Hepatocyte (in vitro differentiated cells): ENCODE results near the gene ATP8A1. TPM values are rescaled to one million over a fixed set of nuclear protein-coding genes. Genes with fewer than 3 reads are reported as not detected.

Experiments
- DNase-seq: peaks from one replicate; pipeline ENCODE4 v3.0.0-alpha.2; 2016; ENCODE audit warnings: low spot score
- H2AFZ ChIP-seq: fragments of 200-600 bp; sonication (generic); 2 replicates; pipeline ENCODE4 v1.6.0; 2016; ENCODE audit warnings: antibody characterized with exemption, mild to moderate bottlenecking
- H3K27ac ChIP-seq: fragments of 200-600 bp; sonication (generic); 2 replicates; pipeline ENCODE4 v1.5.1; 2016; ENCODE audit warnings: mild to moderate bottlenecking
- H3K27me3 ChIP-seq: fragments of 200-600 bp; sonication (generic); 2 replicates; pipeline ENCODE4 v1.6.1; 2016
- H3K36me3 ChIP-seq: fragments of 200-600 bp; sonication (generic); replicated peaks from 2 replicates; pipeline ENCODE4 v1.5.1; 2016; ENCODE audit warnings: low read depth; ENCODE audit not compliant: insufficient read depth
- H3K4me1 ChIP-seq: fragments of 200-600 bp; sonication (generic); 2 replicates; pipeline ENCODE4 v1.5.1; 2016; ENCODE audit warnings: mild to moderate bottlenecking, moderate library complexity; ENCODE audit not compliant: insufficient read depth
- H3K4me2 ChIP-seq: fragments of 200-600 bp; sonication (generic); 2 replicates; pipeline ENCODE4 v1.6.0; 2016
- H3K4me3 ChIP-seq: fragments of 200-600 bp; sonication (generic); 2 replicates; pipeline ENCODE4 v1.5.1; 2016; ENCODE audit warnings: mild to moderate bottlenecking
- H3K79me2 ChIP-seq: fragments of 200-600 bp; sonication (generic); 2 replicates; pipeline ENCODE4 v1.6.0; 2017; ENCODE audit warnings: mild to moderate bottlenecking
- H3K9me2 ChIP-seq: fragments of 200-600 bp; sonication (generic); replicated peaks from 2 replicates; pipeline ENCODE4 v1.6.0; 2017; ENCODE audit warnings: mild to moderate bottlenecking; ENCODE audit not compliant: insufficient read depth
- H3K9me3 ChIP-seq: fragments of 200-600 bp; sonication (generic); 2 replicates; pipeline ENCODE4 v1.5.1; 2016; ENCODE audit warnings: low read depth, mild to moderate bottlenecking
- H4K20me1 ChIP-seq: fragments of 200-600 bp; sonication (generic); 2 replicates; pipeline ENCODE4 v1.6.0; 2016; ENCODE audit warnings: mild to moderate bottlenecking; ENCODE audit not compliant: insufficient read depth, poor library complexity, severe bottlenecking
- EZH2 ChIP-seq: fragments of 200-600 bp; sonication (generic); IDR thresholded peaks from 2 replicates; pipeline ENCODE4 v1.6.1; 2016; ENCODE audit warnings: antibody characterized with exemption, mild to moderate bottlenecking, borderline replicate concordance
- EZH2phosphoT487 ChIP-seq: fragments of 200-600 bp; sonication (generic); IDR thresholded peaks from one replicate; pipeline ENCODE4 v1.6.1; 2018; ENCODE audit warnings: antibody characterized with exemption, mild to moderate bottlenecking, low read depth, moderate library complexity; ENCODE audit not compliant: unreplicated experiment, severe bottlenecking
- WGBS: methylation state at CpG from one replicate; pipeline ENCODE4 v1.1.6; 2016; ENCODE audit warnings: low lambda C conversion rate; ENCODE audit errors: missing lambda C conversion rate; 5-methylcytosine and 5-hydroxymethylcytosine counted together
- polyA plus RNA-seq: library from polyadenylated mRNA; unstranded; fragments of >200 nt; fragmentation: Nextera tagmentation; extraction: Ambion mirVana; gene quantifications from 2 replicates; pipeline ENCODE4 v1.2.1, GENCODE V29; 2016
- total RNA-seq: library from RNA; depleted of rRNA; stranded (reverse); fragments of >200 nt; gene quantifications from 2 replicates; pipeline ENCODE4 v1.2.3, GENCODE V29; 2014
- TF ChIP-seq, protein P1 (sequence below): fragments of 200-600 bp; sonication (generic); IDR thresholded peaks from 2 replicates; pipeline ENCODE4 v1.5.1; 2016; ENCODE audit warnings: antibody characterized with exemption, mild to moderate bottlenecking; ENCODE audit not compliant: poor library complexity

The ATP8A1 gene
- total and polyA plus RNA-seq, 2 experiments from 2014 or later = 3.3 to 42.1 TPM

DNA sequence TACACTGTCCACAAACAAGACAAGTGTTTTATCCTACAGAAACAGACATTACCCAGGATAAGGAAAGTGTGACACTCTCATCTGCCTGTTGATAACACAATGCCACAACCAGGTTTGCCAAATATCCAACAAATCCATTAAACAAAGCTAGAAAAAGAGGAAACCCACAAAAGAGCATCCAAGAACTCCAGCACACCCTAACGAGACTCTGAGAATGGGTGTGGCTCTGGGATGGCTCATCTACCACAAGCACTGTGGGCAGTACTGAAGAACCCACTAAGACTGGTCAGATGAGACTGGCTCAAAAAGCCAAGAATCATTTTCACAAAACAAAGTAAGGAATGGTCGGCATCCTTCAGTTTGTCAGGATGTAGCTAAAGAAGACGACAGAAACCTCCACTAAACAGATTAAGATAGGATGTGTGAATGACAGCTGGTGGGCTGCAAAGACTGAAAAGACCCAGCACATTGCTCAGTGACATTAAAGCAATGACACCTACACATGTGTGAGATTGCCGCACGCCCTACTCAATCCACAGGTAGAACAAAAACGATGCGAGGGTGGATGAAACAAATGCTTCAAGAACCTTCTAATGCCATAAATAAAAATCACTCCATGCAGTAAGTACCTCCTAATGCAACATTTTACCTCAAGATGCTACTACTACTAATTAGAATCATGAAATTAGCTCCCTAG, 14.7 kb downstream of the ATP8A1 start:
- Histone ChIP-seq H3K79me2 (peaks cover 67% of the 10 kb centered on the region), H4K20me1 (no peaks in the 10 kb centered on the region), H3K9me3 (no peaks in the 10 kb centered on the region), H3K4me2 (peak overlapping the region; percentile 21), H3K4me3 (no peak overlapping the region), H3K27ac (peak overlapping the region; percentile 92), H3K27me3 (no peaks in the 10 kb centered on the region), H3K9me2 (no peaks in the 10 kb centered on the region), H2AFZ (no peak overlapping the region), H3K4me1 (peaks cover 21% of the 10 kb centered on the region), H3K36me3 (no peaks in the 10 kb centered on the region)
- no peak for DNase-seq
- TF ChIP-seq EZH2phosphoT487 = no peak
- TF ChIP-seq, protein P1, sequence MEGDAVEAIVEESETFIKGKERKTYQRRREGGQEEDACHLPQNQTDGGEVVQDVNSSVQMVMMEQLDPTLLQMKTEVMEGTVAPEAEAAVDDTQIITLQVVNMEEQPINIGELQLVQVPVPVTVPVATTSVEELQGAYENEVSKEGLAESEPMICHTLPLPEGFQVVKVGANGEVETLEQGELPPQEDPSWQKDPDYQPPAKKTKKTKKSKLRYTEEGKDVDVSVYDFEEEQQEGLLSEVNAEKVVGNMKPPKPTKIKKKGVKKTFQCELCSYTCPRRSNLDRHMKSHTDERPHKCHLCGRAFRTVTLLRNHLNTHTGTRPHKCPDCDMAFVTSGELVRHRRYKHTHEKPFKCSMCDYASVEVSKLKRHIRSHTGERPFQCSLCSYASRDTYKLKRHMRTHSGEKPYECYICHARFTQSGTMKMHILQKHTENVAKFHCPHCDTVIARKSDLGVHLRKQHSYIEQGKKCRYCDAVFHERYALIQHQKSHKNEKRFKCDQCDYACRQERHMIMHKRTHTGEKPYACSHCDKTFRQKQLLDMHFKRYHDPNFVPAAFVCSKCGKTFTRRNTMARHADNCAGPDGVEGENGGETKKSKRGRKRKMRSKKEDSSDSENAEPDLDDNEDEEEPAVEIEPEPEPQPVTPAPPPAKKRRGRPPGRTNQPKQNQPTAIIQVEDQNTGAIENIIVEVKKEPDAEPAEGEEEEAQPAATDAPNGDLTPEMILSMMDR = no peak
- TF ChIP-seq EZH2 = no peak
- WGBS = 89% methylated on average over 7 of the region's 7 CpGs

DNA sequence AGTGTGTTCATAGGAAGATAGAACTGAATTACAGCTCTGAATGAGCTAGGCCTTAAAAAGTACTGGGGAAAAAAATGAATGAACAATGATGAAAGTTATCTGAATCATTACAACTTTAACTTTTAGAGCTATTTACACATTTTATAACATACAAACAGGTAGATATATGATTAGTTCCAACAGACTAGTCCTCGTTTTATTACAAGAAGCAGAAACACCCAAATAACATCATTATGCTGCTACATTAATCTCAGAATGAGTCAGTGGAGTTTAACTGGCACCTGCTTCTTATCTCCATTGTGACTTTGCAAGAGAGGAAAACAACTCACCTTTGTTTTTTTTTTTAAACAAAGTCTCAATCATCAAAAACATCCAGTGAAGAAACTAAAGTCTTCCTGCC, 15.2 kb downstream of the ATP8A1 start:
- no peak overlapping the region for H3K4me3 ChIP-seq
- peak overlapping the region; percentile 92 for H3K27ac ChIP-seq
- peak overlapping the region; percentile 32 for H3K4me2 ChIP-seq
- peaks cover 21% of the 10 kb centered on the region for H3K4me1 ChIP-seq
- 44% methylated on average over 1 of the region's 1 CpG for WGBS
- no peaks in the 10 kb centered on the region for H3K27me3 ChIP-seq
- H3K9me3 ChIP-seq = no peaks in the 10 kb centered on the region
- no peak for DNase-seq
- H2AFZ ChIP-seq = no peak overlapping the region
- no peaks in the 10 kb centered on the region for H3K36me3 ChIP-seq
- H3K79me2 ChIP-seq = peaks cover 66% of the 10 kb centered on the region
- no peaks in the 10 kb centered on the region for H4K20me1 ChIP-seq
- H3K9me2 ChIP-seq = no peaks in the 10 kb centered on the region
- TF ChIP-seq EZH2 (no peak), EZH2phosphoT487 (no peak)
- TF ChIP-seq, protein P1 = no peak

DNA sequence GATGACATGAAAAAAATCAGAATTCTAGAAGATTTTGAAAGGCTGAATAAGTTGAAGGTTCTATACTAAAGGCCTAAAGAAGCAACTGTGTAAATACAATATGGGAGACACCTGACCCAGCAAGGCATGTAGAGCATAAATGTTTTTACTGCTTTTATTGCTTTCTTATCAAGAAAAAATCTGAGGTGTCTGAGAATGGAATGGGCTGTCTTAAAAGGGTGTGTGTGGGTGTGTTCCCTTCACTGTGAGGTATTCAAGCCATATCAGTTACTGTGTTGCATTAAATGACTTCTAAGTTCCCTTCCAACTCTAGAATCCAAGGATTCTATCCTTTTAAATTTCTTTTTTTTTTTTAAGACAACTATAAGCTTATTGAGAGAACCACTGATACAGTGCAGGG, 15.7 kb downstream of the ATP8A1 start:
- peak overlapping the region; percentile 32 for H3K4me2 ChIP-seq
- no peaks in the 10 kb centered on the region for H3K27me3 ChIP-seq
- no peaks in the 10 kb centered on the region for H3K9me3 ChIP-seq
- H2AFZ ChIP-seq = no peak overlapping the region
- peak; percentile 63 for DNase-seq
- no peaks in the 10 kb centered on the region for H4K20me1 ChIP-seq
- peaks cover 64% of the 10 kb centered on the region for H3K79me2 ChIP-seq
- H3K36me3 ChIP-seq = no peaks in the 10 kb centered on the region
- no peaks in the 10 kb centered on the region for H3K9me2 ChIP-seq
- no peak for TF ChIP-seq EZH2
- no peak for TF ChIP-seq EZH2phosphoT487
- TF ChIP-seq, protein P1 = no peak
- peaks cover 21% of the 10 kb centered on the region for H3K4me1 ChIP-seq
- H3K27ac ChIP-seq = peak overlapping the region; percentile 94
- H3K4me3 ChIP-seq = no peak overlapping the region
